PFSK-1 (cell line): ENCODE measurements around the gene TNN.

Experiments
- FOXP2 ChIP-seq: optimal IDR thresholded peaks from 2 replicates; pipeline ENCODE3; 2011; ENCODE audit warnings: borderline replicate concordance, control low read depth, inconsistent platforms; ENCODE audit not compliant: insufficient read depth; ENCODE audit errors: extremely low read length, extremely low read depth
- POLR2AphosphoS5 ChIP-seq: IDR thresholded peaks from 2 replicates; pipeline ENCODE4 v1.6.1; 2012; ENCODE audit warnings: low read depth, mild to moderate bottlenecking, control low read depth, low read length, moderate library complexity
- SIN3A ChIP-seq: IDR thresholded peaks from 2 replicates; pipeline ENCODE4 v1.6.1; 2012; ENCODE audit warnings: mild to moderate bottlenecking, low read length, moderate library complexity, borderline replicate concordance; ENCODE audit not compliant: insufficient read depth
- TAF1 ChIP-seq: IDR thresholded peaks from 2 replicates; pipeline ENCODE4 v1.6.1; 2012; ENCODE audit warnings: low read length, control low read depth, borderline replicate concordance; ENCODE audit not compliant: insufficient read depth
- TF ChIP-seq, protein P1 (sequence below), 2 experiments: IDR thresholded peaks; 2 replicates each; pipeline versions ENCODE4 v1.6.1 to v1.8.0; 2011 to 2012; ENCODE audit warnings: low read depth in 2 of 2, low read length in 2 of 2, control low read depth in 1 of 2, inconsistent platforms in 1 of 2, mild to moderate bottlenecking in 1 of 2, moderate library complexity in 1 of 2; ENCODE audit not compliant: insufficient read depth in 1 of 2

TNN gene

DNA sequence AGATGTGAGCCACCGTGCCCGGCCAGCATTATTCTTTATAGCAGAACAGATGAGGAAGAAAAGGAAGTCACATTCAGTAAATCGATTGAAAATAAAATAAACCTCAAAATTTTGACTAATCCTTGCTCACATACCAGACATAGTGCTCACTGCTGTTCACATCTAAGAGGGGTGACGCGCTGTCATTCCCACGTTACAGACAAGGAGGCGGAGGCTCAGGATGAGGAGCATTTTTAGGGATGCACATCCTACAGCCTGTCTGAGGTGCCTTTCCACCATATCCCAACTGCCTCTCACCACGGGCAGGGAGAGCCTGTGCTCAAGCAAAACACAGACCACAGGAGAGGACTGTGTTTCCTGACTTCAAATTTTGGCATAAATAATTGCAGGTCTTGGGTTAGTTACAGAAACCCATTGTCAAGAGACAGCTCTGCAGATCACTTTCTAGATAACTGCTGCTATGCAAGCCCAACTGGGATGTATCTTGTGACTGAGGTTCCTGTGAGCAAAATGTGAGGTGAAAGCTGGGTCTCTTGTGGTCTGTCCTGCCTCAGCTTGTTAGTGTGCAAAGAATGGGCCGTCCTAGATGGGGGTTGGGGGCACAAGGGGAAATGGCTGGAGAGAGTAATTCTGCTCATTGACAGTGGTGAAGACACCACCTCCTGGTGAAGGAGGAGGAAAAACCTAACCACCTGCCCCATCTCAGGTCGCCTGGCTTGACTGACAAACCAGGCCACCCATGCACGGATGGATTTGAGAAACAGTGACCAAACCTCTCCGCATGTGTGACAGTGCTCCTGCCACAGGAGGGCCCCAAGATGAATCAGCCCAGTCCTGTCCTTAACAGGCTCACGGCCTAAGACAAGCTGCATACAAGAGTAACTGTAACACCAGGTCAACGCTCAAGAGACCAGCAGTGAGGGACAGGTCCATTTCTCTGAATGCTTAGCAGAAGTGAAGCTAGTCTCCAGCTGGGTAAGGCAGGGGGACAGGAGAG lies 8.2 kb downstream of the TNN start:
- TF ChIP-seq TAF1 (no peak), POLR2AphosphoS5 (no peak), SIN3A (no peak), FOXP2 (no peak)
- TF ChIP-seq, protein P1, sequence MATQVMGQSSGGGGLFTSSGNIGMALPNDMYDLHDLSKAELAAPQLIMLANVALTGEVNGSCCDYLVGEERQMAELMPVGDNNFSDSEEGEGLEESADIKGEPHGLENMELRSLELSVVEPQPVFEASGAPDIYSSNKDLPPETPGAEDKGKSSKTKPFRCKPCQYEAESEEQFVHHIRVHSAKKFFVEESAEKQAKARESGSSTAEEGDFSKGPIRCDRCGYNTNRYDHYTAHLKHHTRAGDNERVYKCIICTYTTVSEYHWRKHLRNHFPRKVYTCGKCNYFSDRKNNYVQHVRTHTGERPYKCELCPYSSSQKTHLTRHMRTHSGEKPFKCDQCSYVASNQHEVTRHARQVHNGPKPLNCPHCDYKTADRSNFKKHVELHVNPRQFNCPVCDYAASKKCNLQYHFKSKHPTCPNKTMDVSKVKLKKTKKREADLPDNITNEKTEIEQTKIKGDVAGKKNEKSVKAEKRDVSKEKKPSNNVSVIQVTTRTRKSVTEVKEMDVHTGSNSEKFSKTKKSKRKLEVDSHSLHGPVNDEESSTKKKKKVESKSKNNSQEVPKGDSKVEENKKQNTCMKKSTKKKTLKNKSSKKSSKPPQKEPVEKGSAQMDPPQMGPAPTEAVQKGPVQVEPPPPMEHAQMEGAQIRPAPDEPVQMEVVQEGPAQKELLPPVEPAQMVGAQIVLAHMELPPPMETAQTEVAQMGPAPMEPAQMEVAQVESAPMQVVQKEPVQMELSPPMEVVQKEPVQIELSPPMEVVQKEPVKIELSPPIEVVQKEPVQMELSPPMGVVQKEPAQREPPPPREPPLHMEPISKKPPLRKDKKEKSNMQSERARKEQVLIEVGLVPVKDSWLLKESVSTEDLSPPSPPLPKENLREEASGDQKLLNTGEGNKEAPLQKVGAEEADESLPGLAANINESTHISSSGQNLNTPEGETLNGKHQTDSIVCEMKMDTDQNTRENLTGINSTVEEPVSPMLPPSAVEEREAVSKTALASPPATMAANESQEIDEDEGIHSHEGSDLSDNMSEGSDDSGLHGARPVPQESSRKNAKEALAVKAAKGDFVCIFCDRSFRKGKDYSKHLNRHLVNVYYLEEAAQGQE (IDR thresholded peaks at IDR 0.05; ENCODE audit: insufficient read depth in 1 of 2, low read depth in 2 of 2, low read length in 2 of 2): no peak

DNA sequence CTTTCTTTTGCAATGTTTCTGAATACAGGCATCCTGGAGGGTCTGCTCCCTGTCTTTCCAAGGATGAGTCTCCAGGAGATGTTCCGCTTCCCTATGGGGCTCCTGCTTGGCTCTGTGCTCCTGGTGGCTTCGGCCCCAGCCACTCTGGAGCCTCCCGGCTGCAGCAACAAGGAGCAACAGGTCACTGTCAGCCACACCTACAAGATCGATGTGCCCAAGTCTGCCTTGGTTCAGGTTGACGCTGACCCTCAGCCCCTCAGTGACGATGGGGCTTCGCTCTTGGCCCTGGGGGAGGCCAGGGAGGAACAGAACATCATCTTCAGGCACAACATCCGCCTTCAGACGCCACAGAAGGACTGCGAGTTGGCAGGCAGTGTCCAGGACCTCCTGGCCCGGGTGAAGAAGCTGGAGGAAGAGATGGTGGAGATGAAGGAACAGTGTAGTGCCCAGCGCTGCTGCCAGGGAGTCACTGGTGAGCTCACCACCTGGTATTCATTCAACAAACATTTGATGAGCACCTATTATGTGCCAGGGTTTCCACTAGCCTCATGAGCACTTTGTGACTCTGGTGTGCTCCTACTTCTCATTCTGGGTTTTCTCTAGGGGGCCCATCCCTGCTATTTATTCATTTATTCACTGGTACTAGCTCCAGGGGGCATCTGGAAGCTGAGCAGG lies 9.9 kb downstream of the TNN start:
- no peak for TF ChIP-seq TAF1
- TF ChIP-seq, protein P1 (IDR thresholded peaks at IDR 0.05; ENCODE audit: insufficient read depth in 1 of 2, low read depth in 2 of 2, low read length in 2 of 2): no peak
- TF ChIP-seq POLR2AphosphoS5: no peak
- no peak for TF ChIP-seq FOXP2

DNA sequence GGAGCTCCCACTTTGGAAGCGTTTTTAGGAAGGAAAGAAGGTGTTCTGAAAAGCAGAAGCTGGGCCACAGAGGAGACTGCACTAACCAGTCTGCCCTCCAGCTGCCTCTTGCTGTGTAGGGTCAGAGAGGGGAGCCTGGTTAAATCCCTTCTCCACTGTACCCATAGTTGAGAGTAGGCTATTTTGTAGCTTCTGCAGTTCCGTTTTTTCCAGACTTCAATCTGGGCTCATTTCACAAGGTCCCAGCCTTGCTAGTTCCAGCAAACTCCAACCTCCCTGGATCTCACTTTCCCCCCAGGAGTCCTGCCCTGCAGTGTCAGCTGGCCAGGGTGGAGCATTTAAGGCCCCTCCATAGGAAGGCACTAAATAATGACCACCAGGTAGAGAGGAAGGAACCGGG lies 11.0 kb downstream of the TNN start:
- TF ChIP-seq POLR2AphosphoS5 (no peak), FOXP2 (no peak)
- TF ChIP-seq, protein P1 (IDR thresholded peaks at IDR 0.05; ENCODE audit: insufficient read depth in 1 of 2, low read depth in 2 of 2, low read length in 2 of 2): no peak

DNA sequence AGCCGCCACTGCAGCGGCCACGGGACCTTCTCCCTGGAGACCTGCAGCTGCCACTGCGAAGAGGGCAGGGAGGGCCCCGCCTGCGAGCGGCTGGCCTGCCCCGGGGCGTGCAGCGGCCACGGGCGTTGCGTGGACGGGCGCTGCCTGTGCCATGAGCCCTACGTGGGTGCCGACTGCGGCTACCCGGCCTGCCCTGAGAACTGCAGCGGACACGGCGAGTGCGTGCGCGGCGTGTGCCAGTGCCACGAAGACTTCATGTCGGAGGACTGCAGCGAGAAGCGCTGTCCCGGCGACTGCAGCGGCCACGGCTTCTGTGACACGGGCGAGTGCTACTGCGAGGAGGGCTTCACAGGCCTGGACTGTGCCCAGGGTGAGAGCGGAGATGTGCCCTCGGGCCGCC lies 11.7 kb downstream of the TNN start:
- no peak for TF ChIP-seq POLR2AphosphoS5
- no peak for TF ChIP-seq SIN3A
- TF ChIP-seq, protein P1 (IDR thresholded peaks at IDR 0.05; ENCODE audit: insufficient read depth in 1 of 2, low read depth in 2 of 2, low read length in 2 of 2): no peak
- no peak for TF ChIP-seq TAF1
- TF ChIP-seq FOXP2: no peak
